ENCODE results near the gene ATPAF2.
A peak's percentile ranks its signal among the peaks of the same experiment; 100 is the strongest.

The ATPAF2 gene

DNA sequence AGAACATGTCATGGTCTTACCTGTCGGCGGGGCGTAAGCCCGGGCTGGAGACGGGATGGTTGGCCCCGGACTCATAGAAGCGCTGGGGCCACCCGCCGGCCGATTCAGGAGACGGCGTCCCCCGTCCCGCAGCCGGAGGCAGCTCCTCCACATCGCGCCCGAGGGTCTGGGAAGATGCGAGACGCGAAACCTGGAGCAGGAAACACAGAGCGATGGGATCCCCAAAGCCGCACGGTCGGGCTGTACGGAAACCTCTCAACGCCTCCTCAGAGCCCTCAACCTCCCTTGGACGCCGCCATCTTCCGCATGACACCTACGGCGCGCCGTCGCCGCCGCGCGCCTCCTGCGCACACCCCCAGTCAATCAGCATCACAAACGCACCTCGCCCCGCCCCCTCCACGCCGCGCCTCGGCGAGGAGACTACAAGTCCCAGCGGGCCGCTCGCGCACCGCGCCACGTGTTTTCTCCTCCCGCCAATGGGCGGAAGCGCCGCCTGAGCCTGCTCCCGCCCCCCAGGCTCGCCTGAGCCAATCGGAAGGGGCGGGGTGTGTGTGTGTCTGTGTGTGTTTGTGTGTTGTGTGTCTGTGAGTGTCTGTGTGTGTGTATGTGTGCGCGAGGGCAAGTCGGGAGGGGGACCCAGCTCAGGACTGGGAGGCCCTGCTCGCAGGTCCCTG, at the start of gene ATPAF2, which contains the start of gene GID4:
ATPAF2 (minus strand) TSS at position 308 of the 674 bp plus-strand sequence; CDS start at position 153, 155 bp downstream.
GID4 (plus strand) TSS at position 548 of the 674 bp plus-strand sequence; CDS start at position 605, 57 bp downstream.
- peak; percentile 100 for DNase-seq

DNA sequence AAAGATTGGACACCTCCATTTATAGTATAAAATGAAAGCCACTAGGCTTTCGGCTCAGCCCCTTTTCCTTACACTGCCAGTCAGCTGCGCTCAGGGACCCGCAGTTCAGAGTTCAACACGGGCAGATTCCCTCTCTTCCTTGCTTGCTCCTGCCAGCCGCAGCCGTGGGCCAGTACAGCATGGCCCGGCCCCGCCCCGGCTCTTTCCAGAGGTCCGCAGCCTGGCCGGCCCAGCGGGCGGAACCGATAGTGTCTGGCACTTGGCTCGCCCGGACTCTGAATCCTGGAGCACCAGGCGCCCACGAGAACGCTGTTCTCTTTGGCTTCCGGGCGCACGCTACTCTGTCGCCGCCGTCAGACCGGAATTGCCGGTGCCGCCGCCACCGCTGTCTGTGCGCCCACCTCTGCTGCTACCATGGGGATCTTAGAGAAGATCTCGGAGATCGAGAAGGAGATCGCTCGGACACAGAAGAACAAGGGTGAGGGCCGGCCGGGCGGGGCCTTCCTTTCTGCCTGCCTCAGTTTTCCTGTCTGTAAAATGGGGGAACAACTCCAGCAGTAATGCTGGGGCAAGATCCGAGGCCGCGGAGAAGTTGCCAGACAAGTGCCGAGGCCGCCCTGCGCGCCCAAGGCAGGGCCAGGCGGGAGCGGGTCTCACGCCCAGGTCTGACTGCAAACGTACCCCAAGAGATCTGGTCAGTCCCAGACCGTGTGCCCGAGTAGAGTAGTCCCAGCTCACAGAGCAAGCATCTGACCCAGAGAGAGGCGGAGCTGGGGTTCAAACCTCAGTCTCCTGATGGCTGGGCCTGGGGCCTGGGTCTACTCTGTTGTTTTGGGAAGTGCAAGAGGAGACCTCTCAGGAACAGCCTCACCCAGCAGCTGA, 48.9 kb upstream of the ATPAF2 start, which contains the start of gene DRG2:
DRG2 (plus strand) TSS at position 339 of the 882 bp plus-strand sequence; CDS start at position 415, 76 bp downstream.
- DNase-seq: peak; percentile 89

- DNase-seq: no peak
Measured at GRCh38 chr17:18084256-18084655, 45.3 kb upstream of the ATPAF2 start.

DNA sequence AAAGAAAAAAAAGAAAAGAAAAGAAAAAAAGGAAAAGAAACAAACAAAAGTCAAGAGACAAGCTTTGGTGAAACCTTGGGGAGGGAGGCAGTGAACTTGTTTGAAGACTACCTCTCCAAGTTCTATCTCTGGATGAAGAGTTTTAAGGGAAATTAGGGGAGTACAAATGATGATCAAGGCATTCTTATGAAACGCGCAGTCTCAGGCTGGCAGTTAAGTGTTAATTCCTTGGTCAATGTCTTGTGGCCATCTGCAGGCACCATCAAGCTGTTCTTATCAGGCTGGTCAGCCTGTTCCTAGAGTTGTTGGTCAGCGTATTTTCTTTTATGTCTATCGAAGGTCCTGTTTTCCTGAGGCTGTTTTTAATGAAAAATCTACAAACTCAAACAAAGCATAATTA, 40.6 kb upstream of the ATPAF2 start:
- DNase-seq: no peak

DNA sequence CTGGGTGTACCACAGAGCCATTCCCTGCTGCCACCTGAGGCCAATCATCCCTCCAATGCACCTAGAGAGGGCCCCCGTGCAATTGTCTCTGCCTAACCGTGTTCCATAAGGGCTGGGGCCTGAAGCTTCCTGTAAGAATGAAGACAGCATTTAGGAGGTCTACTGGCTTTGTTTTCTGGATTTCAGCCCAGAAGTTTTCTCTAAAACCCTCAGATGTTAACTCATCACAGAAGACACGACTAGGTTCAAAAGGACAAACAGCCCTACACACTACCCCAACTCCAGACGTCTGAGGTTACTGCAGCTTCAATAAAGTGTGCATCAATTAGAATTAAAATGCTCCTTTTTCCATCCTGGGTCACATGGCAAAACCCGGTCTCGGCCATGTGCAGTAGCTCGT, 38.0 kb upstream of the ATPAF2 start:
- DNase-seq: no peak

GRCh38 chr17:18074566-18075272, 35.8 kb upstream of the ATPAF2 start:
- no peak for DNase-seq

DNA sequence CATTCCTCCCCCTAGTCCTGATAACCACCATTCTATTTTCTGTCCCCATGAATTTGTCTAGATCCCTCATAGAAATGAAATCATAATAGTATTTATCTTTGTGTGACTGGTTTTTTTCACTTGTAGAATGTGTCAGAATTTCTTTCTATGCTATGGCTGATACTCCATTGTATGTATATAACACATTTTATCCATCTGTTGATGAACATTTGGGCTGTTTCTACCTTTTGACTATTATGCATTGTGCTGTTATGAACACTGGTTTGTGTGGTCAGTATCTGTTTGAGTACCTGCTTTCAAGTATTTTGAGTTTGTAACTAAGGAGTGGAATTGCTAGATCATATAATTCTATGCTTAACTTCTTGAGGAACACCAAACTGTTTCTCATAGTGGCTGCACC, 32.8 kb upstream of the ATPAF2 start:
- no peak for DNase-seq

GRCh38 chr17:18070861-18071340, 31.9 kb upstream of the ATPAF2 start:
- no peak for DNase-seq

- no peak for DNase-seq
Measured at GRCh38 chr17:18069101-18069500, 30.1 kb upstream of the ATPAF2 start.

GRCh38 chr17:18066866-18067265, 27.9 kb upstream of the ATPAF2 start:
- DNase-seq: no peak

DNA sequence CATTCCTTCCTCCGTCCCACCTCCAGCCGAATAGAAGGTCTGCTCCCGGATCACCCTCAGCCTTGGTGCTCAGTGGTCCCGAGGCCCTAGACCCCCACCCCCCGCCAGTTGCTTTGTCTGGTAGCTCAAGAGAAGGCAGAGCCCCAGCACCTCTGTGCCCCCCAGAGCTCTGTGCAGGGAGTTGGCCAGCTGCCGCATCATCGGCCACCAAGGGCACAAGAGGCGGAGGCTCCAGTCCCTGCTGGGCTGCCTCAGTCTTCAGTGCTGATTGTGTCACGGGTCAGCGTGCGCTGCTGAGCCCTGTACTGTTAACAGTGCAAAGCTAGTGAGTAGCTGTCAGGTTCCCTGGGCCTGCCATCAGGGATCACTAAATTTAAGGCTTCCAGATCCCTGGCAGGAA, 26.6 kb upstream of the ATPAF2 start:
- no peak for DNase-seq

GRCh38 chr17:18064053-18064452, 25.1 kb upstream of the ATPAF2 start:
- no peak for DNase-seq

GRCh38 chr17:18059283-18059682, 20.3 kb upstream of the ATPAF2 start:
- no peak for DNase-seq

GRCh38 chr17:18056214-18056613, 17.2 kb upstream of the ATPAF2 start:
- no peak for DNase-seq

DNA sequence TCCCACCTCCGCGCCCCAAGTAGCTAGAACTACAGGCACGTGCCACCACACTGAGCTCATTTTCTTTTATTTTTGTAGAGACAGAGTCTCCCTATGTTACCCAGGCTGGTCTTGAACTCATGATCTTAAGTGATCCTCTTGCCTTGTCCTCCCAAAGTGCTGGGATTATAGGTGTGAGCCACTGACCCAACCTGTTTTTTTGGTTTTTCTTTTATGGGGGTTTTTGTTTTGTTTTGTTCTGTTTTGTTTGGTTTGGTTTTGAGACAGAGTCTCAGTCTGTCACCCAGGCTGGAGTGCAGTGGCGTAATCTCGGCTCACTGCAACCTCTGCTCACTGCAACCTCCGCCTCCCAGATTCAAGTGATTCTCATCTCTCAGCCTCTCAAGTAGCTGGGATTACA, 16.6 kb upstream of the ATPAF2 start:
- no peak for DNase-seq

DNA sequence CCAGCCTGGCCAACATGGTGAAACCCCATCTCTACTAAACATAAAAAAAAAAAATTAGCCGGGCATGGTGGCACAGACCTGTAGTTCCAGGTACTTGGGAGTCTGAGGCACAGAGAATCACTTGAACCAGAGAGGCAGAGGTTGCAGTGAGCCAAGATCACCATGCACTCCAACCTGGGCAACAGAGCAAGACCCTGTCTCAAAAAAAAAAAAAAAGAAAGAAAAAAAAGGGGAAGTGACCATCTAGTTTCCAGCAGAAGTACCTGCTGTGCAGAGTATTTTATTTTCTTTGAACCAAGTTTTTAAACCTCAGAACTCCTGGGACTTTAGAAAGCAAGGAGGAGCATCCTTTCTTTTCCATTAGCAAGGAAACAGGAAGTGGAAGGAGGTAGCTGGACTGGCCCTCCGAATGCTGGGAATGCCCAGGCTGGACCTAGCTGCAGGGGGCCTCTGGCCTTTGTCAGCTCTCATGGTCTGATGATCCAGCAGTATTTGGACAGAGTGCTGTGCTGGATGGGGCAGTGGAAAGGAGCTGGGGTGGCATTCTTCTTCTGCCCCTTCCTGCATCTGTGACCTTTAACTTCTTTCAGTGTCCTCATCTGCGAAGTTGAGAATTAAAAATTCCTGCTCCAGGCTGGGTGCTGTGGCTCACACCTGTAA, 6.9 kb upstream of the ATPAF2 start:
- DNase-seq: no peak

DNA sequence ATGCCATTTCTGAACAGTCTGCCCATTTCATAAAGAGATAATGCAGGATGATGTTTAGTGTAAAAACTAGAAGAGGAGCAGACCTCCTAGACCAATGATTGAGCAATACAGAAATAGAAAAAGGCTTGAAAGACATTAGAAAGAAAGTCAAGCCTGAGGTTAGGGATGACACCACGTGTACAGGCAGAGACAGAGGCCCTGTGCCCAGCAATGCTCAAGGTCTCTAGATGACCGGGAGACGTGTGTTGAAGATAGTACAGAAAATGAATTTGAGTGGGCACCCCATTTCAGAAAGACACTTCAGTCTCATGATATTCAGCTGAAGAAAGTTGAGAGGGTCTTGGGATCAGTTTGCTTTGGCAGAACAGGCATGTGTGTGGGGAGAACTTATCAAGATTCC, 5.6 kb upstream of the ATPAF2 start:
- no peak for DNase-seq

GRCh38 chr17:18043491-18043890, 4.5 kb upstream of the ATPAF2 start:
- no peak for DNase-seq

GRCh38 chr17:18042983-18043382, 4.0 kb upstream of the ATPAF2 start:
- no peak for DNase-seq

DNA sequence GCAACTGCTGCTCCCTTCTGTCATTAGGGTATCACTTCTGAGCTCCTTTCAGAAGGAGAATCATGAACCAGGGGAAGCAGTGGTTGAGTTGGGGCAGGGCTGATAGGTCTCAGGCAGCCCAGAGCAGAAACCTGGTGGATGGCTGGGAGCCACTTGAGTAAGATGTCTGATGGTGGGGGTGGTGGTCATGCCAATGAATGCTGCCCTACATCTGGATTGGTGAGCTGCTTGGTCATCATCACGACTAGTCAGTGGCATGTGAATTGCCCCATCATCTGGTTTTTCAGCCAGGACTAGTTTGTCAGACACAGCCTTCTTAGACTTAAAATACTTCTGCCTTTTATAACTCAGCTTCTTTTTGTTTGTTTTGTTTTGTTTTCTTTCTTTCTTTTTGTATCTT, 2.8 kb upstream of the ATPAF2 start:
- no peak for DNase-seq

DNA sequence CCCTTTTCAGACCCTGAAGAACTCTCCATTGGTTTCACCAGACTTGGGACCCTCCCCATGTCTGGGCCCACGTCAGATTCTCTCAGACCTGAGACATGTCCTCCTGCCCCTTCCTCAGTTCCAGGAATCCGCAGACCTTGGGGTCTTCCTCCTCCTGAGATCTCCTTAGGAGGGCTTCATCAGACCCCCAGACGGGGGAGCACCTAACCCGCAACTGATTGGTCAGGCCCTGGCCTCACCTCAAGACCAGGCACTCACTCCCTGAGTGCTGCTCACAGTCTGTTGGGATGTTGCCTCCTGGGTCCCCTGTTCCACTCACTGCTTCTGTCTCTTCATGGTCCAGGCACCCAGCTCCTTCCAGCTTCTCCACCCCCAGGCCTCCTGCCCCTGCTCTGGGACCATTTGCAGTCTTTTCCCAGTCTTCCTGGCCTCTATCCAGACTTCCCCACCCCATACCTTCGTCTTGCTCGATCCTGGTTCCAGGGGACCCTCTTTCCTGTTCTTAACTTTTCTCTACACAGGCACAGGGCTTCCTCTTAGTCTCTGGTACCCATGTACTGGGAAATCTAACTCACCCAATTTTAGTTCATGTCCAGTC, 1.4 kb upstream of the ATPAF2 start:
- no peak for DNase-seq
